Measurements from ENCODE around the gene DMD.

DMD gene

GRCh38 chrX:31091819-31092218 is 2119.5 kb downstream of the DMD start:
- no peak for DNase-seq (ENCODE audit: low read depth)
- H3K4me3 ChIP-seq (ENCODE audit: control insufficient read depth, low read depth, low read length): no peak overlapping the region

GRCh38 chrX:31074522-31074921 is 2136.8 kb downstream of the DMD start:
- no peak overlapping the region for H3K4me3 ChIP-seq (ENCODE audit: control insufficient read depth, low read depth, low read length)
- no peak for DNase-seq (ENCODE audit: low read depth)
- no peak for TF ChIP-seq CTCF (conservative IDR thresholded peaks at IDR 0.05; ENCODE audit: control insufficient read depth, insufficient read depth, low read depth, low read length)

More at GRCh38 chrX:31091819-31092218, 2119.5 kb downstream of the DMD start:
- TF ChIP-seq CTCF (conservative IDR thresholded peaks at IDR 0.05; ENCODE audit: control insufficient read depth, insufficient read depth, low read depth, low read length): no peak

GRCh38 chrX:31071725-31072124 is 2139.6 kb downstream of the DMD start, which contains the start of gene FTHL17:
FTHL17 (minus strand) TSS chrX:31072041; CDS start chrX:31071953, 88 bp downstream.
- H3K4me3 ChIP-seq (ENCODE audit: control insufficient read depth, low read depth, low read length): no peak within 1 kb of the TSS
- no peak for TF ChIP-seq CTCF (conservative IDR thresholded peaks at IDR 0.05; ENCODE audit: control insufficient read depth, insufficient read depth, low read depth, low read length)
- no peak for DNase-seq (ENCODE audit: low read depth)

GRCh38 chrX:31071262-31071661 is 2140.1 kb downstream of the DMD start:
- no peak overlapping the region for H3K4me3 ChIP-seq (ENCODE audit: control insufficient read depth, low read depth, low read length)
- no peak for TF ChIP-seq CTCF (conservative IDR thresholded peaks at IDR 0.05; ENCODE audit: control insufficient read depth, insufficient read depth, low read depth, low read length)
- DNase-seq (ENCODE audit: low read depth): no peak

- no peak for TF ChIP-seq CTCF (conservative IDR thresholded peaks at IDR 0.05; ENCODE audit: control insufficient read depth, insufficient read depth, low read depth, low read length)
- H3K4me3 ChIP-seq (ENCODE audit: control insufficient read depth, low read depth, low read length): no peak overlapping the region
- no peak for DNase-seq (ENCODE audit: low read depth)
These were observed 2141.3 kb downstream of the DMD start for GRCh38 chrX:31070057-31070468.

Data from fibroblast of mammary gland (primary cell).